Loucy (cell line): ENCODE measurements around the gene FAM210A.

Experiments
- EZH2phosphoT487 ChIP-seq: fragments of 200-600 bp; IDR thresholded peaks from 2 replicates; pipeline ENCODE4 v1.6.1; 2018; ENCODE audit warnings: antibody characterized with exemption, mild to moderate bottlenecking, moderate library complexity, borderline replicate concordance
- TF ChIP-seq, protein P1 (sequence below): fragments of 200-600 bp; sonication (generic); conservative IDR thresholded peaks from 2 replicates; pipeline ENCODE4 v1.5.1; 2014; ENCODE audit warnings: mild to moderate bottlenecking, antibody characterized with exemption, low read length

DNA sequence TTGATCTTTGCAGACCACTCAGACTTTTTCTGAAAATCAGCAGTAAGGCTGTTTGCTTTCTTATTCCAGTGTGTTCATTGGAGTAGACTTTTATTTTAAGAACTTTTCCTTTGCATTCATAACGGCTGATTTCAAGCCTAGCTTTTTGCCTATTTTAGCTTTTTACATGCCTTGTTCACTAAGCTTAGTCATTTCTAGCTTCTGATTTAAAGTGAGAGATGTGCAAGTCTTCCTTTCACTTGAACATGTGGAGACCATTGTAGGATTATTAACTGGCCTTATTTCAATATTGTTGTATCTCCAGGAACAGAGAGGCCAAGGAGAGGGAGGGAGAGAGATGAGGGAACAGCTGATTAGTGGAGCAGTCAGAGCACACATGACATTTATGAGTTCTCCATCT is 32.3 kb upstream of the FAM210A start:
- TF ChIP-seq, protein P1, sequence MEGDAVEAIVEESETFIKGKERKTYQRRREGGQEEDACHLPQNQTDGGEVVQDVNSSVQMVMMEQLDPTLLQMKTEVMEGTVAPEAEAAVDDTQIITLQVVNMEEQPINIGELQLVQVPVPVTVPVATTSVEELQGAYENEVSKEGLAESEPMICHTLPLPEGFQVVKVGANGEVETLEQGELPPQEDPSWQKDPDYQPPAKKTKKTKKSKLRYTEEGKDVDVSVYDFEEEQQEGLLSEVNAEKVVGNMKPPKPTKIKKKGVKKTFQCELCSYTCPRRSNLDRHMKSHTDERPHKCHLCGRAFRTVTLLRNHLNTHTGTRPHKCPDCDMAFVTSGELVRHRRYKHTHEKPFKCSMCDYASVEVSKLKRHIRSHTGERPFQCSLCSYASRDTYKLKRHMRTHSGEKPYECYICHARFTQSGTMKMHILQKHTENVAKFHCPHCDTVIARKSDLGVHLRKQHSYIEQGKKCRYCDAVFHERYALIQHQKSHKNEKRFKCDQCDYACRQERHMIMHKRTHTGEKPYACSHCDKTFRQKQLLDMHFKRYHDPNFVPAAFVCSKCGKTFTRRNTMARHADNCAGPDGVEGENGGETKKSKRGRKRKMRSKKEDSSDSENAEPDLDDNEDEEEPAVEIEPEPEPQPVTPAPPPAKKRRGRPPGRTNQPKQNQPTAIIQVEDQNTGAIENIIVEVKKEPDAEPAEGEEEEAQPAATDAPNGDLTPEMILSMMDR, result no peak
- no peak for TF ChIP-seq EZH2phosphoT487
